ENCODE results near the gene PYGL.
"Not testable (repeated sequence)": the region's sequence is repeated elsewhere in the genome, so short reads cannot be mapped to it uniquely, and the experiment has no call there.

Gene PYGL

DNA sequence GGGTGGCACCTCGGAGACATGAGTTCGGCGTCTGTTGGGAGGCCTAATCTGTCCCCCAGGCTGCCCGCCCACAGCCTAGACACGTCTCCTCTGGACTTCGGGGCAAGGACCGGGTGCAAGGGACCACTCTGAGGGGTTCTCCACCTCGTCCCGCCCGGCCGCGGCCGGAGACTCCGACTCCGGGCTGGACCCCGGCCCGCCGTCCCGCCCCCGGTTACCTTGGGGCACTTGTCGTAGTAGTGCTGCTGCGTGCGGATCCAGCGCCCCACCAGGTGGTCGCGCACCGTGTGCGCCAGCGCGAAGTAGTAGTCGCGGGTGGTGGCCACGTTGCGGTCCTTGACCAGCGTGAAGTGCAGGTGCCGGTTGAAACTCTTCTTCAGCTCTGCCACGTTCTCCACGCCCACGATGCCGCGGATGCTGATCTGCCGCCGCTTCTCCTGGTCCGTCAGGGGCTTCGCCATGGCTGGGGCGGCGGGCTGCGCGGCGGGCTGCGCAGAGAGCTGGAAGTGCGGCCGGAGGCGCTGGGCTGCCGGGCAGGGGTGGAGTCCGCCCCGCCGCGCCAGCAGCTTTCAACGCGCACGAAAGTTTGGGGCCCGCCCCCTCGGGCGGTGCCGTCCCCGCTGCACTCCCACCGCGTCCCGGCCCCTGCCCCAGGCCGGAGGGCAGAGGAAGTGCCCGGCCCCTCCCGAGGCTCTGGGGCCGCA is at the start of gene PYGL:
Gene PYGL (minus strand): TSS at position 541 of the 704 bp plus-strand sequence. CDS start 80 bp downstream, at position 461.
- peak; percentile 11 for DNase-seq (ENCODE audit: low read depth in 2 of 2)

DNA sequence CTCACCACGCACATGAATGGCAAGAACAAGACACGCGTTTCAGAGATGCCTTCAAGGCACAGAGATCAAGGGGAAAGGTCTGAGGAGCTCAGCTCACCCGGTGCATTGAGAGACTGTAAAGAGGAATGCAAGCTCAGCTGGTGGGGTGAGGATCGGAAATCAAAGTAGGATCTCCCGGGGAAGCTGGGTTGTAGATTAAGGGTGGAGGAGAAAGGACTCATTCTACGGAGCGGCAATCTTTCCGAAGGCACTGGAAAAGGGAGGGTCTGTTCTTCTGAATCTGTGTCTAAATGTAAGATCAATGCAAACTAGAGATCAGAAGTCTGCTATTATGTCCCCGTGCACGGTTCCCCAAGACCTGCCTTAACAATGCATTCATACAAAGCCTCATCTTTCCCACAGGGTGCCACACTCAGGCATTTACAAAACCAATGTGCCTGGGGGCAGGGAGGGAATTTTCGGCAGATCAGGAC is 41.6 kb upstream of the PYGL start:
- no peak for DNase-seq (ENCODE audit: low read depth in 2 of 2)

DNA sequence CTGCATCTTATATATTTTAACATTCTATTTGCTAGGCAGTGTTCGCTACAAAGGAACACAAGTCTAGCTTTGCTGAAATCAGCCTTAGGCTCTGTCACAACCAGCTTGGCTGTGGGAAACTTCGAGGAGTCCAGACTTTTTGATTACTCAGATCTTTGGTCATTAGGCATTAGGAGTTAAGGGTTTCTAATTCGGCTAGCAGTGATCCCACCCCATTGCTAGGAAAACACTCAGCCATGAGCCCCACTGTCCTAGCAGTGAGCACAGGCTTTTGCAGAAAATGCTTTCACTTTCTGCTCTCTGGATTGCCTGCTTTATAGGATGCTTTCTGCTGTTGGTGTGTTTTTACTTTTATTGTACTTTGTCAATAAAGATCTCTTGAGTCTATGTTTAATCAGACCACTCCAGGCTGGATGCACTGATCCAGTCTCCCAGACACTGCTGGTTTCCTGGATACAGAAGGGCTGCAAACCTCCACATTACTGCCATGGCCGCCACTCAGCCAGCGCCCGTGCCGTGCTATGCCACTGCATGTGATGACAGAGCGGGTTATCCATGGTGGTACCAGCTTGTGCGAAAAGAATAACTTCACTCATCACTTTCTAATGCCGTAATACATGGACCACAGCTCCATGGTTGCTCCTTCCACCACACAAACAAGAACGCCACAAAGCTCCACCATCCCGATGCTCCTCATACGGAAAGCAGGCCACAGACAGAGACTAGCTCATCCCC is 41.0 kb upstream of the PYGL start:
- no peak for DNase-seq (ENCODE audit: low read depth in 2 of 2)

DNA sequence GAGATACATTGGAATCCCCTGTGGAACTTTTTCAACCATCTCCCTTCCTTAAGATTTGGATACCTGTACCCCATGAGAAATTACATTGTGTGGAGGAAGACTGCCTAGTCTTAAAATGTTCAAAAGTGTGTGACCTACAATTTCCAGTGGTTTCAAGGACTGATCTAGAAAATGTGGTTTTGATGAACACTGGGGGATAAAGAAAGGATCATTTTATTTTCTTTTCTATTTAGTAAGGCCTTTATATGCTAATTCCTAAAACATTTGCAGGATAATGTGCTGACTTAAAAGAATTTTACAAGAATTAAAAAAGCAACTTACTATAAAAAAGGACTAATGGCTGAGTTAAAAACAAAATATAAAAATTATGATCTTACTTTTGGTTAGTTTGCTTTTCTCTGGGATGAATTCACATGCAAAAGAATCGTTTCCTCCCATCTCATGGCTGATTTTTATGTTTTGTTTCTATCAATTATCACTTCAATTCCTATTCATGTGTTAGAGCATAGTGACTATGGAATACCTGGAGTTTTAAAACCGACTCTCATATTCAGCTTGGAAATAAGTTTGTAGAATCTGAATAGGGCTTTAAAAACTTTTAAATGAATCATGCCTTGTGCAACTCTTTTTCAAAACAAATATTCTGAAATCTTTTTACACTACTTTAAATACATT is 39.9 kb upstream of the PYGL start:
- no peak for DNase-seq (ENCODE audit: low read depth in 2 of 2)

DNA sequence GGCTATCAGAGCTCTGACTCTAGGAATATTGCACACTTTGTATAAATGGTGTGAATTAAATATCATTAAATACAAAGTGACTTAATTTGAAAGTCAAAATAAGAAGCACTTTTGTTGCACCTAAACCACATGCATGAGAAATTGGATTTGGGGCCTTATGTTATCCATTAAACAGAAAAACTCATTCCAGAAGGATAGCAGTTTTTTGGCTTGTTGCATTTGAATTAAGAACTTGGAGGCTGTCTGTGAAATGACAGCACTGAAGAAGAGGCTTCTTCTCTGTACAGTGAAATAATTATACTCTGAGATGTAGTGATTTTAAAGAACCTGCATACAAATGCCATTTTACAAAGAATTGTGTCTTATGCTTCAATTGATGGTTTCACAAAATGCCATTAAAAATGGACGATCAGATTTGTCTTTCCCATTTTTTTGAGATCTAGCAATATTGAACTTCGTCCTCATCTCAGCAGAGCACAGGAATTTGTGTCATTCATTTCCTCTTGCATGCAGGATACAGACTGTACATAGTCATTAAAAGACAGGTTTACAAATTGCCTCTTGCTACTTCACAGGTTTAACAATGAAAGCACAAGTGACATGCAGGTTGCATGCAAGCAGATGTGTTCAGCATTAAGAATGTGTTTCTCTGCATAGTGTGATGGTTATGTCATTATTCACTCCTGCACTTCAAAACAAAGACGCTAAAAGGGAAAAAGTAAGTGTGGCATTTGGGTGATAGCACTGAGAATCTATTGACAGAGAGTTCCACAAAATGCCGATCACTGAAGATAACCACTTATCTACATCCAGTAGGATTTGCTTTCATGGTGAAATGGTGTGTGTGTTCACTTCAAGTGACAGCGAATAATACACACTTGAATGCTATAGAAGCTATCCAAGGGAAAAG is 35.9 kb upstream of the PYGL start:
- DNase-seq (ENCODE audit: low read depth in 2 of 2): no peak

DNA sequence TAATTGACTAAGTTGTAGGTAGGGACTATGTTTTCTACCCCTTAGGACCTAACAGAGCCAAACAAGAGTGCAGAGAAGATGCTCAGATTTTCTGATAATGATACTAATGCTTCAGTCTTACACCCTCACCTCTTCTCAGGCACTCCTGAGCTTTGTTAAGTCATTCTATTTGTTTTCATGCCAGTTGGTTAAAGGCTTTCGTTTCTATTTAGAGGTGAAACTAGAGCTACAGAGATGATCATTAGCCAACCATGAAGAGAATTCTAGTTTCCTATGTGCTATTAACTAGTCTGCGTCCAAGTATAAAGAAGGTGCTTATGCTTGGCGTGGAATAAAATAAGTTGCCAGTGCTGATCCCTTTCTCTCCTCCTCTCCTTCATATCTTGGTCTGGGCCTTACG is 34.6 kb upstream of the PYGL start:
- DNase-seq (ENCODE audit: low read depth in 2 of 2): no peak

DNA sequence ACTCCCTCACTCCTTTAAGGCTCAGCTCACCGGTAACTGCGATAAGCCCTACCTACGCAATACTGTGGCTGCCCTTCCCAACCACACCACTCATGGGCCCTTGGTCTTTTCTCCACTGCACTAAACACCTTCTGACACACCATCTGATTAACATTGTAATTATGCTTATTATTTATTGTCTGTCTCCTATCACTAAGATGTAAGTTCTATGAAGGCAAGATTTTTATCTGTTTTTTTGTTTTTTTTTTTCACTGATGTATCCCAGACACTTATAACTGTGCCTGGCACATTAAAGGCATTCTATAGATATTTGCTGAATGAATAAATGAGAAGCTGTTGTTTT is 34.2 kb upstream of the PYGL start:
- no peak for DNase-seq (ENCODE audit: low read depth in 2 of 2)

DNA sequence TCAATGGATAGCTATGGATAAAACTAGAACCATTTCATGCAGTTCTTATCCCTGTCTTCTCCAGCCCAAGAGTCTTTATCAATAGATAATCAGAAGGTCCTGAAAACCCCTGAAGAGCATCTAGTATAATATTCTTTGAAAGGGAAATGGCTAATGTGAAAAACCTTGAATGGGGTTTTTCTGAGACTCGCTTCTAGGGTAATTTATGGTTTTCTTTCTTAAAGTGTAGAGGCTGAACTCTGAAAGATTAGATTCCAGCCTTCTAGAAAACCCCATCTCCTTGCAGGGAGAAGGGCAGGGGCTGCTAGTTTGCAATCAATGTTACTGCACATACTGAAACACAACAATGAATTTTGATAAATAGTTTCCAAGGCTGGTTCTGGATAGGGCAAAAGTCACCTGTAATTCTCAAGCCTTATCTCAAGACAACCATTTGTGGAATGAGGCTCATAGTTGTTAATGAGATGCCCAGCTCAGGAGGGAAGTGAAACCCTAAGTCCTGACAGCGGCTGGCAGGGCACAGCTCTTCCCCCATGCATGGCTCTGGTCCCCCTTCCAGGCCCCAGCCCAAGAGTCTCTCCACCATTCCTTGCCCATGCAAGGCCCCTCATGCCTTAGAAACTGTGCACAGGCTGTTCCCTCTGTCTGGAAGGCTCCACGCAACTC is 33.7 kb upstream of the PYGL start:
- no peak for DNase-seq (ENCODE audit: low read depth in 2 of 2)

DNA sequence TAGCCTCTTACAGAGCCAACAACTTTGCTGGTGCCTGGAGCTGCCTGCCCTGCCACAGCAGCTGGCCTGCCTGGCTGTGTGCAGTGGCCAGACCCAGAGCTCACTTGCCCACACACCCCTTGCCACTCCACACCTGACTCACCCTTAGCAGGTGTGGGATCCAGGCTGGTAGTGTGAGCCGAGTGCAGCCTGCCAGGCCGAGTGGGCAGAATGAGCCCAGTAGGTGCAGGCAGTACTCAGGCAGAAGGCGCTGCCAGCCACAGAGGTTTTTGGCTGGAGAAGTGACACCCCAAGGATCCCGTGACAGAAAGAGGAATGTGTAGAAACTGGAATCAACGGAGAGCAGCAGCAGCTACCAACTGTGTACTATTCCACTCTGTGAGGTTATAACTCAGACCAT is 29.8 kb upstream of the PYGL start:
- no peak for DNase-seq (ENCODE audit: low read depth in 2 of 2)

DNA sequence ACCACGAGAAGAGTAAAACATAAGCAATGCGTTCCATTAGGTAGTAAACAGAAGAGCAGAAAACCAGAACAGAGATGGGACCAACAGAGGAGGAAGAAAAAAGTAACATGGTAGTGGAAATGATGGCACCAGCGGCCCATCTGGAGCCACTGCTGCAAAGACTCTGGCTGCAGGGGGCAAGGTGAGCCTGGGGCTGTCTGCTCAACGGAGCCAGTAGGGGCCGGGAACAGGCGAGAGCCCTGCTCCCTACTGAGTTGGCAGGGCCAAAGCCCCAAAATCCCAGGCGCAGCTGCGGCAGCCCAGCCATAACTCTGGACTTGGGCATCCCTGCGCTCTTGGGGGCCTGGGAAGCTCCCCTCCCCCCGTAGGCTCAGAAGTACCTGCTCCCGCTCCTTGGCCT is 28.5 kb upstream of the PYGL start:
- no peak for DNase-seq (ENCODE audit: low read depth in 2 of 2)

DNA sequence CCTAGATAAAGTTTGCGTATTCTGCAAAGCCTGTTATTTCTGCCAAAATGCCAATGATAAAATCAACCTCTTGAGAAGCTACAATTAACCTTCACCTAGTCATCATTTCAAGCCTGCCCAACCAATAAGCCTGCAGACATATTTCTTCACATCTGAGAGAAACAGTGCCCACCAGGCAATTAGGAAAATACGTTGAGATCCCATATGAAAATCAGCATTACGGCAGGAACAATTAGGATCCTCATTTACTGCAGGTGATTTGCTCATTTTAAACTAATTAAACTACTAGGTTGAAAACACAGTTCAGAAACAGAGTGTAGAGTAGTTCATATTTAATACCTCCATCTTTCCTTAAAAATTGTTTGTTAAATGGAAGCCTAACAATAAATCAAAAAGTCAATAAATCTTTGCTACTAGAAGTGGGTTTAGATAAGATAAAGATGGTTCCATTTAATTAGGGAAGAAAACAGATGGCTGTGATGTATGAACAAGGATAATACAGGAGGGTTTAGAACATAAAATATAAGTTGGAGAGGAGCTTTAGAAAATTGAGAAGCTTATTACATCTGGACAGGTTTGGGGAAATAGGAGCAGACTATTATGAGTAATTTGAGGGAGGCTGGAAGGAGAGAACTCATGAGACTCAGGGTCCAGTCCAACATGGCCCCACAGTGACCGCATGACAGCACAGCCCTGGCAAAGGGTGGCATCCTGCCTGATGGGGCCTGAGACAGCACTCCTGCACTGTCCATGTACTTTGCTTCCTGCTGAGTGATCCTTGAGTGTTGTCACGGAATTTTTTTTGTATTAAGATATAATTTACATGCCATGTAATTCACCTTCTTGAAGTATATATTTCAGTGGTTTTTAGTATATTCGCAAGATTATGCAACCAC is 26.9 kb upstream of the PYGL start:
- DNase-seq (ENCODE audit: low read depth in 2 of 2): no peak

DNA sequence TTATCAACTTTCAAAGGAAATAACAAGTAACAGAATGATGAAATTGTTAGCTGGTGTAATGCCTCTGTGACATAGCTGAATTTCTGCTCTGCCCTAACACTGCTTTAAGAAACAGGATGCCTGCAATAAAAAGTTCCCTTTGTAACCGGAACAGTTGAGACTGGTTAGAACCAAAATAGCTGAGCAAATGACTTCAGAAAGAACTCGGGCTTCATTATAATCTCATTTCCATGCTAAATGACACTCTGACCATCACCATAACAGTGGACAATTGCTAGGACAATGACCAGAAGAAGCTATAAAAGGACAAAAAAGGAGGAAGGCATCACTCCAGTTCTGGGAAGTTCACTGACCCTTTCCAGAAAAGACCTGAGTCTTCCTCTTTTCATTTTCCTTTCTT is 23.5 kb upstream of the PYGL start:
- no peak for DNase-seq (ENCODE audit: low read depth in 2 of 2)

DNA sequence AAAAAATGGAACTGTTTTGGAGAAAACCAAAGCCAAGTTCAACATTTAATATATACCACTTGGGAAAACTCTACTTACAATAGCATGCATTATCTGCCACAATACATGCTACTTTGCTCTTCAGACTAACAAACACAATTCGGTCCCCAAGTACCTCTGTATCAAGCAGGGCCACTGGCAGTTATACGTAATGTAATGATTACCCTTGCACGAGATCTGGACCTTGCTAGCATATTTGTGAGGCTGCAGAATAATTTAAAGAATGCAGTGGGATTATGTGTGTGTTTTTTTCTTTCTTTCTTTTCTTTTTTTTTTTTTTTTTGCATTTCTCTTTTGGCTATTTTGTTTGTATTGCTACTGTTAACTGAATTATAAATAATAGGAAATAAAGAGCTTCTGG is 22.8 kb upstream of the PYGL start:
- DNase-seq (ENCODE audit: low read depth in 2 of 2): no peak

DNA sequence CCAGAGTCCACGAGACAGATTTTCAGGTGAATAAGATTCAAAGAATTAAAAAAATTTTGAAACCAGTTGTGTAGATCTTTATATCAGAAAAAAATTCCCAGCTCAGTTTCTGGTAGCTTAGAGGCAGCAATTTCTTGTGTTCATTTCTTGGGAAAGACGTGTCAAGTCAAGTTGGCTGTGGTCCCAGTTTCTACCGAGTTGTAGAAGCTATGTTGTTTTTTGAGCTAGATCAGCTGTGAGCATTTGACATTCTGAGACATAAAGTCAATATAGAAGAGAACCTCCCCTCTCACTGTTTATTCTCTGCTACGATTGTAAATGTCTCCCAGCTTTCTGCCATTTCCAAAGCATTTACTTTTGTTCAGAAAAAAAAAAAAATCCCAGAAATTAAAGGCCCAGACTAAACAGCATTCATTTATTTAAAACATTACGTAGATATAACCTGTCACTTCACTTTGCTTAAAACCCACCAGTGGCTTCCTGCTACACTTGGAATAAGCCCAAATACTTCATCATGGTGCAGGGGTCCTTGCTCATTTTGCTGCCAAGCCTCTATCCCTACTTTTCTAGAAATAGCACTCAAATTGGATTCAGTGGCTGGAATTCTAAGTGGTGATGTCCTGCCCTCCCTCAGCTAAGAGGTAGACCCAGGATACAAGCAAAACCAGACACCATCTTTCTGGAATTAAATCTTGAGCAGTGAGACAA is 20.6 kb upstream of the PYGL start:
- DNase-seq (ENCODE audit: low read depth in 2 of 2): no peak

DNA sequence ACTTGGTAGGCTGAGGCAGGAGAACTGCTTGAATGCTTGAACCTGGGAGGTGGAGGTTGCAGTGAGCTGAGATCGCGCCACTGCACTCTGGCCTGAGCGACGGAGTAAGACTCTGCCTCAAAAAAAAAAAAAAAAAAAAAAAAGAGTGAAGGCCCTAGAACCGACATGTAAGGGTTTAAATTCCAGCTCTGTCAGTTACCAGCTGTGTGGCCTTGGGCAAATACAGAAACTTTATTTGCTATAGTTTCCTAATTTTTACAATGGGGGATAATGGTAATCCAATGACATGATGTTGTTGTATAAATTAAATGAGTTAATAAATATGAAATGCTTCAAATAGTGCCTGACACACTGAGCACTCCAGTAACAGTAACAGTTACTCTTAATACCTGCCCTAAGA is 19.6 kb upstream of the PYGL start:
- DNase-seq (ENCODE audit: low read depth in 2 of 2): no peak

DNA sequence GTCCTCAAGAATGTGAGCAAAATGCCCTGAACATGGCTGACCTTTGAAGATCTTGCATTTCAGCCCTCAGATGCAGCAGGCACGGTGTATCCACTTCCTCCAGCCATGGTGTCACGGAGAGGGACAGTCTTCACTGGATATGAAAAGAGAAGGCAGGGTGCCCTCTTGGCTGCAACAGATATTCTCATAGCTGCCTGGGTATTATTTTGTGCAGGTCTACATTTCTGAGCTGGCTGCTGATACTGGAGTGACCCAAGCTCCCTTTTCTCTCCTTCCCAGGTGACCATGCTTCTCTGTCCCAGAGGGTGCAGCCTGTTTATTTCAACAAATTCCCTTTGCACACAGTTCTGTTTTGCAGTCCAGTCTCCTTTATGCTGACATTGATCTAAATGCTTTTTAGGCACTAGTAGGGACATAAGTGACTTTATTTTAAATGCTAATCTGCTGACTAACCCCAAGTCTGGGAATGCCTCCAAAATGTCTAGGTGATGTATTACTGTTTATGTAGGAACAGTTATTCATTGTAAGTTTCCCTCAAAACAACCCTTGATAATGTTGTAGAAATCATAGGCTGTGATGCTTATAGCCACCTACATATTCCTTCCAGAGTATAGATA is 17.4 kb upstream of the PYGL start:
- DNase-seq (ENCODE audit: low read depth in 2 of 2): no peak

DNA sequence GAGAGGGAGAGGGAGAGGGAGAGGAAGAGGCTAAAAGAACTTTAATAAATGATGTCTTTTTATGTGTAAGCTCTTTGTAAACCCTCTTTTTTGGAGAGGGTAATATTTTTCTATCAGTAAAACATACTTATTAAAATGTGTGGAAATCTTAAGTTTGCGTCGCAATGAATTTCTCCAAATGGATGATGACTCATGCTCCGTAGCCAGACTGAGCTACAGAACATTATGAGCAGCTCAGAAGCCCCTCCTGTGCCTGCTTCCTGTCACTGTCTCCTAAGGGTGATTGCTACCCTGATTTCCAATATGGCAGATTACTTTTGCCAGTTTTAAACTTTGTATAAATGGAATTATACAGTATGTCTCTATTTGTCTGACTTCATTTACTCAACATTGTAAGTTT is 13.0 kb upstream of the PYGL start:
- no peak for DNase-seq (ENCODE audit: low read depth in 2 of 2)

DNA sequence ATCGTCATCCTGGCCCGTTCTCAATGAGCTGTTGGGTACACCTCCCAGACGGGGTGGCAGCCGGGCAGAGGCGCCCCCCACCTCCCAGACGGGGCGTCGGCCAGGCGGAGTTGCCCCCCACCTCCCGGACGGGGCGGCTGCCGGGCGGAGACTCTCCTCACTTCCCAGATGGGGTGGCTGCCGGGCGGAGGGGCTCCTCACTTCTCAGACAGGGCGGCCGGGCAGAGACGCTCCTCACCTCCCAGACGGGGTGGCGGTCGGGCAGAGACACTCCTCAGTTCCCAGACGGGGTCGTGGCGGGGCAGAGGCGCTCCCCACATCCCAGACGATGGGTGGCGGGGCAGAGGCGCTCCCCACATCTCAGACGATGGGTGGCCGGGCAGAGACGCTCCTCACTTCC is 12.1 kb upstream of the PYGL start:
- DNase-seq (ENCODE audit: low read depth in 2 of 2): not testable (repeated sequence)

DNA sequence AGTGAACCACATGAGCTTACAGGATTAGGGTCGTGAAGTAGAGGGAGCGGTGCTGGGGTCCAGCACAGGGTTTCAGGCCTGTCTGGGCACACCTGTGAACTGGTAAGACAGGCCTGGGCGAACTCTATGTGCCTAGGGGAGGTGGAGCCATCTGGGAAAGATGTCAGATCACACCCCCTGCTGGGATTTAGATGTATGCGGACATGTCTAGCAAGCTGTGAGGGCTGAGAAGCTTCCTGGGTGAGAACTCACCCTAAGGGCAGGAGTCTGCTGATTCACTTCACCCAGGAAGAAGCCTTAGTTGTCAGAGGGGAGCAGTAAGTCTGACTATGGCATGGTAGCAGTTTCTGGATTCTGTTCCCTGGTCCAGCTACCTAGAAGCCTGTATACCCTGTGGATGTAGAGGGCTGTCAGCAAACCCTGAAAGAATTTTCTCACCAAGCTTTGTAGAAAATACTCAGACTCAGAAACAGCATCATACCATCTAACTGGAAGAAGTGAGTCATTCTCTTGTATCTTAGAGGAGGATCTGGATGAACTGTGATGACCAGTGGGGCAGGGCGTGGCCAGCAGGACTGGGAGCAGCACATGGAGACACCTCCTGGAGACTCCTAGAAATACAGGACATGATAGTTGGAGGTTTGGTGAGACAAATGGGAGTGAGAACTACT is 11.2 kb upstream of the PYGL start:
- peak; percentile 34 to 36 for DNase-seq (ENCODE audit: low read depth in 2 of 2)

All from stimulated activated CD4-positive, alpha-beta T cell treated with anti-CD3 and anti-CD28 coated beads, Interleukin-4, amount 100 ng/mL, for 48 hours (primary cell).